Testis (tissue), 3 donors: ENCODE data around the gene COX14. TPM values are rescaled to one million over a fixed set of nuclear protein-coding genes. Genes with fewer than 3 reads are reported as not detected.

Experiments used
- DNase-seq: peaks from one replicate; pipeline ENCODE4 v3.0.0-alpha.2; 2019
- H3K27ac ChIP-seq, 2 donors: fragments of 200-600 bp; sonication (generic); one replicate each; pipeline ENCODE4 v1.5.1; 2019
- H3K27me3 ChIP-seq: fragments of 200-600 bp; sonication (generic); one replicate; pipeline ENCODE4 v1.5.1; 2019
- H3K36me3 ChIP-seq: fragments of 200-600 bp; sonication (generic); one replicate; pipeline ENCODE4 v1.5.1; 2017; ENCODE audit warnings: low read depth; ENCODE audit errors: missing control alignments
- H3K4me1 ChIP-seq: fragments of 200-600 bp; sonication (generic); one replicate; pipeline ENCODE4 v1.5.1; 2019
- H3K4me3 ChIP-seq, 2 donors: fragments of 200-600 bp; sonication (generic); one replicate each; pipeline ENCODE4 v1.5.1; 2017 to 2019
- H3K9me3 ChIP-seq: fragments of 200-600 bp; sonication (generic); one replicate; pipeline ENCODE4 v1.5.1; 2017
- POLR2A ChIP-seq: fragments of 450-650 bp; IDR thresholded peaks from one replicate; pipeline ENCODE4 v1.6.1; 2017; ENCODE audit warnings: antibody characterized with exemption, mild to moderate bottlenecking, moderate library complexity
- WGBS, 2 donors: methylation state at CpG; one replicate each; pipeline ENCODE4 v1.1.5; 2018; 5-methylcytosine and 5-hydroxymethylcytosine counted together
- intact Hi-C: fragments of 100-400 bp; cut with DNase I; formaldehyde crosslinking; loops from one replicate; pipeline ENCODE4 v1.15.1; 2023; ENCODE audit warnings: low total_unique reads
- polyA plus RNA-seq: library from polyadenylated mRNA; stranded (reverse); fragments of 350-450 nt; fragmentation: Illumina TruSeq; extraction: RNeasy Lipid Tissue Mini Kit (QIAGEN cat#74804); gene quantifications from one replicate; pipeline ENCODE4 v1.2.3, GENCODE V29; 2014; ENCODE audit warnings: low read depth, low replicate concordance; ENCODE audit not compliant: insufficient read depth
- total RNA-seq, 2 donors: library from RNA; depleted of rRNA; stranded (reverse); fragments of >200 nt; gene quantifications; one replicate each; pipeline ENCODE4 v1.2.3, GENCODE V29; 2016
- TF ChIP-seq, protein P1 (sequence below), 3 experiments: fragments of 450-650 bp in 2 of 3; fragments of 200-600 bp in 1 of 3; sonication (generic) in 1 of 3; IDR thresholded peaks; one replicate each; pipeline ENCODE4 v1.5.1; 2016 to 2019; ENCODE audit warnings: antibody characterized with exemption in 3 of 3, mild to moderate bottlenecking in 2 of 3, moderate library complexity in 1 of 3

COX14 gene
- total and polyA plus RNA-seq, 3 donors from 2014 or later, result 38.7 to 54.9 (median 50.2) TPM

- Histone ChIP-seq H3K4me3 (no peak overlapping the region), H3K9me3 (no peaks in the 10 kb centered on the region), H3K27me3 (no peaks in the 10 kb centered on the region), H3K36me3 (no peaks in the 10 kb centered on the region), H3K27ac (no peak overlapping the region), H3K4me1 (peaks cover 8% of the 10 kb centered on the region)
- DNase-seq, result no peak
- intact Hi-C loops, result no loop called here
- TF ChIP-seq, protein P1, sequence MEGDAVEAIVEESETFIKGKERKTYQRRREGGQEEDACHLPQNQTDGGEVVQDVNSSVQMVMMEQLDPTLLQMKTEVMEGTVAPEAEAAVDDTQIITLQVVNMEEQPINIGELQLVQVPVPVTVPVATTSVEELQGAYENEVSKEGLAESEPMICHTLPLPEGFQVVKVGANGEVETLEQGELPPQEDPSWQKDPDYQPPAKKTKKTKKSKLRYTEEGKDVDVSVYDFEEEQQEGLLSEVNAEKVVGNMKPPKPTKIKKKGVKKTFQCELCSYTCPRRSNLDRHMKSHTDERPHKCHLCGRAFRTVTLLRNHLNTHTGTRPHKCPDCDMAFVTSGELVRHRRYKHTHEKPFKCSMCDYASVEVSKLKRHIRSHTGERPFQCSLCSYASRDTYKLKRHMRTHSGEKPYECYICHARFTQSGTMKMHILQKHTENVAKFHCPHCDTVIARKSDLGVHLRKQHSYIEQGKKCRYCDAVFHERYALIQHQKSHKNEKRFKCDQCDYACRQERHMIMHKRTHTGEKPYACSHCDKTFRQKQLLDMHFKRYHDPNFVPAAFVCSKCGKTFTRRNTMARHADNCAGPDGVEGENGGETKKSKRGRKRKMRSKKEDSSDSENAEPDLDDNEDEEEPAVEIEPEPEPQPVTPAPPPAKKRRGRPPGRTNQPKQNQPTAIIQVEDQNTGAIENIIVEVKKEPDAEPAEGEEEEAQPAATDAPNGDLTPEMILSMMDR (IDR thresholded peaks at IDR 0.05), result no peak
- no peak for TF ChIP-seq POLR2A
- 63 to 70% methylated on average over 3 of the region's 3 CpGs for WGBS, 2 donors
These were observed 24.0 kb upstream of the COX14 start for GRCh38 chr12:50087995-50088394.

GRCh38 chr12:50088577-50089335 lies 23.3 kb upstream of the COX14 start:
- Histone ChIP-seq H3K27ac (no peak overlapping the region), H3K36me3 (no peaks in the 10 kb centered on the region), H3K4me3 (no peak overlapping the region), H3K27me3 (no peaks in the 10 kb centered on the region), H3K4me1 (peaks cover 8% of the 10 kb centered on the region), H3K9me3 (no peaks in the 10 kb centered on the region)
- DNase-seq, result peak; percentile 66
- TF ChIP-seq, protein P1 (IDR thresholded peaks at IDR 0.05), result peak in 2 of 3 experiments; percentile 66 to 67
- no peak for TF ChIP-seq POLR2A
- 35 to 56% methylated on average over 3 of the region's 3 CpGs for WGBS, 2 donors
- intact Hi-C loops, result no loop called here

- Histone ChIP-seq H3K4me3 (no peak overlapping the region), H3K27ac (no peak overlapping the region), H3K27me3 (no peaks in the 10 kb centered on the region), H3K9me3 (no peaks in the 10 kb centered on the region), H3K36me3 (no peaks in the 10 kb centered on the region), H3K4me1 (peaks cover 5% of the 10 kb centered on the region)
- TF ChIP-seq, protein P1 (IDR thresholded peaks at IDR 0.05), result no peak
- no peak for TF ChIP-seq POLR2A
- DNase-seq, result no peak
- WGBS, 2 donors, result 93 to 99% methylated on average over 7 of the region's 7 CpGs
- intact Hi-C loops, result no loop called here
These were observed 22.3 kb upstream of the COX14 start for GRCh38 chr12:50089730-50090129.

DNA sequence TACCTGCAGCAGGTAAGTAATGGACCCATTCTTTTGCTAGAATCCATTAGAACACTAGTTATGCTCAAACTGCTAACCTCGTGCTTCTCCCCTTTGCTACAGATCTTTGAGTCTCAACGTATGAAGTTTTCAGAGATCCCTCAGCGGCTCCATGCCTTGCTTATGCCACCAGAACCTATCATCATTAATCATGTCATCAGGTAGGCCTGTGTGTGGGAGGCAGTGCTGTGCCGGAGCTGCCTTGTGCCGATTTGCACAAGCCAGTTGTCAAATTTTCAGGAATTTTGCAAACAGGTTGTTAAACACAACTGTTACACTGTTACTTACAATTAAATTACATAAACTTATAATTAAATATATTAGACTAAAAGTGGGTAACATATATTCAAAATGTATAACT lies 21.6 kb upstream of the COX14 start:
- WGBS, 2 donors, result 55 to 69% methylated on average over 5 of the region's 5 CpGs

More for the DNA sequence above, 21.6 kb upstream of the COX14 start:
- no peak overlapping the region for H3K27ac ChIP-seq
- H3K4me1 ChIP-seq, result peaks cover 5% of the 10 kb centered on the region
- TF ChIP-seq, protein P1 (IDR thresholded peaks at IDR 0.05), result no peak
- no peaks in the 10 kb centered on the region for H3K9me3 ChIP-seq
- no peaks in the 10 kb centered on the region for H3K27me3 ChIP-seq
- H3K36me3 ChIP-seq, result no peaks in the 10 kb centered on the region
- intact Hi-C loops, result no loop called here
- H3K4me3 ChIP-seq, result no peak overlapping the region
- no peak for DNase-seq
